Stimulated activated CD4-positive, alpha-beta T cell treated with anti-CD3 and anti-CD28 coated beads, TNF-alpha, amount 100 ng/mL, for 48 hours (primary cell): ENCODE data around the gene POU3F1.
"Not testable (repeated sequence)": the region's sequence is repeated elsewhere in the genome, so short reads cannot be mapped to it uniquely, and the experiment has no call there.

Source experiments
- DNase-seq, 3 donors: peaks; one replicate each; pipeline ENCODE4 v3.0.0-alpha.2; 2020; ENCODE audit warnings: low read depth in 3 of 3

POU3F1 gene

GRCh38 chr1:38047603-38048141 lies 1.1 kb upstream of the POU3F1 start:
- no peak for DNase-seq

GRCh38 chr1:38046884-38047602 lies 450 bp upstream of the POU3F1 start:
- peak; percentile 45 to 75 (median 55) for DNase-seq

- DNase-seq, result no peak
Measured at GRCh38 chr1:38045401-38046332, 926 bp downstream of the POU3F1 start.

- DNase-seq, result no peak
Measured at GRCh38 chr1:38044221-38045215, 2.1 kb downstream of the POU3F1 start.

- no peak for DNase-seq
Measured at GRCh38 chr1:38043036-38043747, 3.4 kb downstream of the POU3F1 start.

- no peak for DNase-seq
Measured at GRCh38 chr1:38041936-38042834, 4.4 kb downstream of the POU3F1 start.

- DNase-seq, result no peak
Measured at GRCh38 chr1:38039331-38040088, 7.1 kb downstream of the POU3F1 start.

GRCh38 chr1:38038861-38039260 lies 7.7 kb downstream of the POU3F1 start:
- DNase-seq, result no peak

- DNase-seq, result no peak
Measured at GRCh38 chr1:38037221-38037939, 9.2 kb downstream of the POU3F1 start.

GRCh38 chr1:38034871-38035270 lies 11.7 kb downstream of the POU3F1 start:
- DNase-seq, result no peak

GRCh38 chr1:38032992-38033391 lies 13.6 kb downstream of the POU3F1 start:
- DNase-seq, result not testable (repeated sequence)

- DNase-seq, result no peak
Measured at GRCh38 chr1:38031513-38031866, 15.1 kb downstream of the POU3F1 start.

GRCh38 chr1:38030596-38031512 lies 15.7 kb downstream of the POU3F1 start:
- no peak for DNase-seq

GRCh38 chr1:38029685-38030511 lies 16.7 kb downstream of the POU3F1 start:
- peak; percentile 54 to 79 (median 72) for DNase-seq

GRCh38 chr1:38029081-38029681 lies 17.4 kb downstream of the POU3F1 start:
- no peak for DNase-seq

- DNase-seq, result no peak
Measured at GRCh38 chr1:38028671-38029070, 17.9 kb downstream of the POU3F1 start.
